HepG2 (cell line): ENCODE results near the gene TOB1. TPM values are rescaled to one million over a fixed set of nuclear protein-coding genes. Genes with fewer than 3 reads are reported as not detected.

Experiments used
- NCOA5 ChIP-seq: sonication (generic); formaldehyde crosslinking; IDR thresholded peaks from 2 replicates; pipeline ENCODE4 v1.4.0; 2020; ENCODE audit warnings: missing genetic modification reagents
- TSC22D2 ChIP-seq: sonication (generic); formaldehyde crosslinking; IDR thresholded peaks from 2 replicates; pipeline ENCODE4 v1.5.1; 2020; ENCODE audit warnings: missing genetic modification reagents, mild to moderate bottlenecking, borderline replicate concordance
- U2AF1 ChIP-seq: fragments of 200-400 bp; formaldehyde crosslinking; optimal IDR thresholded peaks from 2 replicates; pipeline ENCODE3; 2017; ENCODE audit warnings: mild to moderate bottlenecking, low read depth, low read length
- ZBTB20 ChIP-seq: sonication (generic); formaldehyde crosslinking; IDR thresholded peaks from 2 replicates; pipeline ENCODE4 v1.8.1; 2023; ENCODE audit warnings: missing genetic modification reagents, low read depth, mild to moderate bottlenecking, borderline replicate concordance
- ZFYVE20 ChIP-seq: sonication (generic); formaldehyde crosslinking; IDR thresholded peaks from 2 replicates; pipeline ENCODE4 v1.8.0; 2023; ENCODE audit warnings: low read depth, mild to moderate bottlenecking, moderate library complexity, missing genetic modification reagents, borderline replicate concordance
- ZNF292 ChIP-seq: sonication (generic); formaldehyde crosslinking; IDR thresholded peaks from 2 replicates; pipeline ENCODE4 v1.8.1; 2022; ENCODE audit warnings: mild to moderate bottlenecking, low read depth, missing genetic modification reagents, borderline replicate concordance
- ZNF530 ChIP-seq: sonication (generic); formaldehyde crosslinking; IDR thresholded peaks from 2 replicates; pipeline ENCODE4 v1.5.0; 2020; ENCODE audit warnings: low read depth, mild to moderate bottlenecking, missing genetic modification reagents
- ZSCAN25 ChIP-seq: sonication (generic); formaldehyde crosslinking; IDR thresholded peaks from 2 replicates; pipeline ENCODE4 v1.8.0; 2022; ENCODE audit warnings: mild to moderate bottlenecking, missing genetic modification reagents
- polyA plus RNA-seq, 8 experiments: library from polyadenylated mRNA; depleted of rRNA in 3 of 8; stranded (reverse) in 7 of 8; unstranded in 1 of 8; fragments of >200 nt; fragmentation: Illumina TruSeq in 4 of 8; extraction: Trizol in 4 of 8; gene quantifications; 2 replicates each; pipeline versions ENCODE4 v1.2.1 to v1.2.3, GENCODE V29; 2011 to 2016; ENCODE audit warnings: low read depth in 4 of 8, missing spikeins in 1 of 8, mixed read lengths in 1 of 8; ENCODE audit not compliant: insufficient read depth in 1 of 8
- total RNA-seq, 5 experiments: library from RNA; depleted of rRNA; stranded (reverse); fragments of >200 nt; fragmentation: Illumina TruSeq; extraction: Trizol; gene quantifications; 2 replicates each; pipeline ENCODE4 v1.2.3, GENCODE V29; 2016; ENCODE audit warnings: low read depth in 1 of 5
- TF ChIP-seq, protein P1 (sequence below): sonication (generic); formaldehyde crosslinking; IDR thresholded peaks from 2 replicates; pipeline ENCODE4 v1.4.0; 2020; ENCODE audit warnings: mild to moderate bottlenecking, missing genetic modification reagents
- TF ChIP-seq, protein P2 (sequence below): IDR thresholded peaks from 2 replicates; pipeline ENCODE4 v1.6.1; 2016; ENCODE audit warnings: low read depth, control low read depth
- TF ChIP-seq, protein P3 (sequence below): sonication (generic); formaldehyde crosslinking; IDR thresholded peaks from 2 replicates; pipeline ENCODE4 v1.4.0; 2020; ENCODE audit warnings: missing genetic modification reagents
- TF ChIP-seq, protein P4 (sequence below): sonication (generic); formaldehyde crosslinking; IDR thresholded peaks from 2 replicates; pipeline ENCODE4 v1.5.0; 2020; ENCODE audit warnings: missing genetic modification reagents, mild to moderate bottlenecking, borderline replicate concordance
- TF ChIP-seq, protein P5 (sequence below): sonication (generic); formaldehyde crosslinking; IDR thresholded peaks from one replicate; pipeline ENCODE4 v1.5.1; 2020; ENCODE audit warnings: mild to moderate bottlenecking, missing genetic modification reagents; ENCODE audit errors: not compliant biosample characterization

Gene TOB1
- total and polyA plus RNA-seq, 2 of the 13 experiments (the other 11 are each of a cell fraction or from before 2014, with no cell fraction given): 21.9 to 57.7 TPM

DNA sequence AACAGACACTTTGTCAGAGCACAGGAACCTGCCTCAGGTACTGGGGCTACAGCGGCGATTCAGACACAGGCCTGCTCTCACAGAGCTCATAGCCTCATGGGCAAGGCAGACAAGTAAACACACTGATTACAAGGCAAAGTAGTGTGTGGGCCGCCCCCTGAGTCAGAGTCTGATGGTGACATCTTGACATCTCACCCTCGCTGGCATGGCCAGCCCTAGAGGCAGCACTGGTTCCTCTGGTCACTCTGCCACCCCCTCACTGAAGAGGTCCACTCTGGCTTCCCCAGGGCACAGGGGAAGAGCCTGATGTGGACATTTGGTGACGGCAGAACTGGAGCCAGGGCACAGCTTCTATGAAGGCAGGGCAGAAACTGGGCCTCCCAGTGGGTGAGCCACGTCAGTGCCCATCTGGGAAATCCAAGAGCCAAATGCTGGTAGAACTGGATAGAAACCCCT lies 32.9 kb upstream of the TOB1 start (continued):
- TF ChIP-seq, protein P1, sequence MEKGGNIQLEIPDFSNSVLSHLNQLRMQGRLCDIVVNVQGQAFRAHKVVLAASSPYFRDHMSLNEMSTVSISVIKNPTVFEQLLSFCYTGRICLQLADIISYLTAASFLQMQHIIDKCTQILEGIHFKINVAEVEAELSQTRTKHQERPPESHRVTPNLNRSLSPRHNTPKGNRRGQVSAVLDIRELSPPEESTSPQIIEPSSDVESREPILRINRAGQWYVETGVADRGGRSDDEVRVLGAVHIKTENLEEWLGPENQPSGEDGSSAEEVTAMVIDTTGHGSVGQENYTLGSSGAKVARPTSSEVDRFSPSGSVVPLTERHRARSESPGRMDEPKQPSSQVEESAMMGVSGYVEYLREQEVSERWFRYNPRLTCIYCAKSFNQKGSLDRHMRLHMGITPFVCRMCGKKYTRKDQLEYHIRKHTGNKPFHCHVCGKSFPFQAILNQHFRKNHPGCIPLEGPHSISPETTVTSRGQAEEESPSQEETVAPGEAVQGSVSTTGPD (CRISPR knock-in tag): 0 out of 2 replicates have a peak, but pooled peaks have one; percentile 49
- TF ChIP-seq, protein P2, sequence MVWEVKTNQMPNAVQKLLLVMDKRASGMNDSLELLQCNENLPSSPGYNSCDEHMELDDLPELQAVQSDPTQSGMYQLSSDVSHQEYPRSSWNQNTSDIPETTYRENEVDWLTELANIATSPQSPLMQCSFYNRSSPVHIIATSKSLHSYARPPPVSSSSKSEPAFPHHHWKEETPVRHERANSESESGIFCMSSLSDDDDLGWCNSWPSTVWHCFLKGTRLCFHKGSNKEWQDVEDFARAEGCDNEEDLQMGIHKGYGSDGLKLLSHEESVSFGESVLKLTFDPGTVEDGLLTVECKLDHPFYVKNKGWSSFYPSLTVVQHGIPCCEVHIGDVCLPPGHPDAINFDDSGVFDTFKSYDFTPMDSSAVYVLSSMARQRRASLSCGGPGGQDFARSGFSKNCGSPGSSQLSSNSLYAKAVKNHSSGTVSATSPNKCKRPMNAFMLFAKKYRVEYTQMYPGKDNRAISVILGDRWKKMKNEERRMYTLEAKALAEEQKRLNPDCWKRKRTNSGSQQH (CRISPR knock-in tag): no peak
- TF ChIP-seq, protein P3, sequence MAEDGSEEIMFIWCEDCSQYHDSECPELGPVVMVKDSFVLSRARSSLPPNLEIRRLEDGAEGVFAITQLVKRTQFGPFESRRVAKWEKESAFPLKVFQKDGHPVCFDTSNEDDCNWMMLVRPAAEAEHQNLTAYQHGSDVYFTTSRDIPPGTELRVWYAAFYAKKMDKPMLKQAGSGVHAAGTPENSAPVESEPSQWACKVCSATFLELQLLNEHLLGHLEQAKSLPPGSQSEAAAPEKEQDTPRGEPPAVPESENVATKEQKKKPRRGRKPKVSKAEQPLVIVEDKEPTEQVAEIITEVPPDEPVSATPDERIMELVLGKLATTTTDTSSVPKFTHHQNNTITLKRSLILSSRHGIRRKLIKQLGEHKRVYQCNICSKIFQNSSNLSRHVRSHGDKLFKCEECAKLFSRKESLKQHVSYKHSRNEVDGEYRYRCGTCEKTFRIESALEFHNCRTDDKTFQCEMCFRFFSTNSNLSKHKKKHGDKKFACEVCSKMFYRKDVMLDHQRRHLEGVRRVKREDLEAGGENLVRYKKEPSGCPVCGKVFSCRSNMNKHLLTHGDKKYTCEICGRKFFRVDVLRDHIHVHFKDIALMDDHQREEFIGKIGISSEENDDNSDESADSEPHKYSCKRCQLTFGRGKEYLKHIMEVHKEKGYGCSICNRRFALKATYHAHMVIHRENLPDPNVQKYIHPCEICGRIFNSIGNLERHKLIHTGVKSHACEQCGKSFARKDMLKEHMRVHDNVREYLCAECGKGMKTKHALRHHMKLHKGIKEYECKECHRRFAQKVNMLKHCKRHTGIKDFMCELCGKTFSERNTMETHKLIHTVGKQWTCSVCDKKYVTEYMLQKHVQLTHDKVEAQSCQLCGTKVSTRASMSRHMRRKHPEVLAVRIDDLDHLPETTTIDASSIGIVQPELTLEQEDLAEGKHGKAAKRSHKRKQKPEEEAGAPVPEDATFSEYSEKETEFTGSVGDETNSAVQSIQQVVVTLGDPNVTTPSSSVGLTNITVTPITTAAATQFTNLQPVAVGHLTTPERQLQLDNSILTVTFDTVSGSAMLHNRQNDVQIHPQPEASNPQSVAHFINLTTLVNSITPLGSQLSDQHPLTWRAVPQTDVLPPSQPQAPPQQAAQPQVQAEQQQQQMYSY (CRISPR knock-in tag): no peak
- TF ChIP-seq NCOA5 (CRISPR knock-in tag) (no peak), ZFYVE20 (CRISPR knock-in tag) (no peak), TSC22D2 (CRISPR knock-in tag) (peak; percentile 54; the same call in 1 of the 2 replicates), ZSCAN25 (CRISPR knock-in tag) (peak; percentile 65; the same call in 1 of the 2 replicates), ZNF530 (CRISPR knock-in tag) (no peak), ZBTB20 (CRISPR knock-in tag) (no peak), U2AF1 (no peak), ZNF292 (peak; percentile 61; the same call in 1 of the 2 replicates)
- TF ChIP-seq, protein P4, sequence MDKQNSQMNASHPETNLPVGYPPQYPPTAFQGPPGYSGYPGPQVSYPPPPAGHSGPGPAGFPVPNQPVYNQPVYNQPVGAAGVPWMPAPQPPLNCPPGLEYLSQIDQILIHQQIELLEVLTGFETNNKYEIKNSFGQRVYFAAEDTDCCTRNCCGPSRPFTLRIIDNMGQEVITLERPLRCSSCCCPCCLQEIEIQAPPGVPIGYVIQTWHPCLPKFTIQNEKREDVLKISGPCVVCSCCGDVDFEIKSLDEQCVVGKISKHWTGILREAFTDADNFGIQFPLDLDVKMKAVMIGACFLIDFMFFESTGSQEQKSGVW: no peak
- TF ChIP-seq, protein P5, sequence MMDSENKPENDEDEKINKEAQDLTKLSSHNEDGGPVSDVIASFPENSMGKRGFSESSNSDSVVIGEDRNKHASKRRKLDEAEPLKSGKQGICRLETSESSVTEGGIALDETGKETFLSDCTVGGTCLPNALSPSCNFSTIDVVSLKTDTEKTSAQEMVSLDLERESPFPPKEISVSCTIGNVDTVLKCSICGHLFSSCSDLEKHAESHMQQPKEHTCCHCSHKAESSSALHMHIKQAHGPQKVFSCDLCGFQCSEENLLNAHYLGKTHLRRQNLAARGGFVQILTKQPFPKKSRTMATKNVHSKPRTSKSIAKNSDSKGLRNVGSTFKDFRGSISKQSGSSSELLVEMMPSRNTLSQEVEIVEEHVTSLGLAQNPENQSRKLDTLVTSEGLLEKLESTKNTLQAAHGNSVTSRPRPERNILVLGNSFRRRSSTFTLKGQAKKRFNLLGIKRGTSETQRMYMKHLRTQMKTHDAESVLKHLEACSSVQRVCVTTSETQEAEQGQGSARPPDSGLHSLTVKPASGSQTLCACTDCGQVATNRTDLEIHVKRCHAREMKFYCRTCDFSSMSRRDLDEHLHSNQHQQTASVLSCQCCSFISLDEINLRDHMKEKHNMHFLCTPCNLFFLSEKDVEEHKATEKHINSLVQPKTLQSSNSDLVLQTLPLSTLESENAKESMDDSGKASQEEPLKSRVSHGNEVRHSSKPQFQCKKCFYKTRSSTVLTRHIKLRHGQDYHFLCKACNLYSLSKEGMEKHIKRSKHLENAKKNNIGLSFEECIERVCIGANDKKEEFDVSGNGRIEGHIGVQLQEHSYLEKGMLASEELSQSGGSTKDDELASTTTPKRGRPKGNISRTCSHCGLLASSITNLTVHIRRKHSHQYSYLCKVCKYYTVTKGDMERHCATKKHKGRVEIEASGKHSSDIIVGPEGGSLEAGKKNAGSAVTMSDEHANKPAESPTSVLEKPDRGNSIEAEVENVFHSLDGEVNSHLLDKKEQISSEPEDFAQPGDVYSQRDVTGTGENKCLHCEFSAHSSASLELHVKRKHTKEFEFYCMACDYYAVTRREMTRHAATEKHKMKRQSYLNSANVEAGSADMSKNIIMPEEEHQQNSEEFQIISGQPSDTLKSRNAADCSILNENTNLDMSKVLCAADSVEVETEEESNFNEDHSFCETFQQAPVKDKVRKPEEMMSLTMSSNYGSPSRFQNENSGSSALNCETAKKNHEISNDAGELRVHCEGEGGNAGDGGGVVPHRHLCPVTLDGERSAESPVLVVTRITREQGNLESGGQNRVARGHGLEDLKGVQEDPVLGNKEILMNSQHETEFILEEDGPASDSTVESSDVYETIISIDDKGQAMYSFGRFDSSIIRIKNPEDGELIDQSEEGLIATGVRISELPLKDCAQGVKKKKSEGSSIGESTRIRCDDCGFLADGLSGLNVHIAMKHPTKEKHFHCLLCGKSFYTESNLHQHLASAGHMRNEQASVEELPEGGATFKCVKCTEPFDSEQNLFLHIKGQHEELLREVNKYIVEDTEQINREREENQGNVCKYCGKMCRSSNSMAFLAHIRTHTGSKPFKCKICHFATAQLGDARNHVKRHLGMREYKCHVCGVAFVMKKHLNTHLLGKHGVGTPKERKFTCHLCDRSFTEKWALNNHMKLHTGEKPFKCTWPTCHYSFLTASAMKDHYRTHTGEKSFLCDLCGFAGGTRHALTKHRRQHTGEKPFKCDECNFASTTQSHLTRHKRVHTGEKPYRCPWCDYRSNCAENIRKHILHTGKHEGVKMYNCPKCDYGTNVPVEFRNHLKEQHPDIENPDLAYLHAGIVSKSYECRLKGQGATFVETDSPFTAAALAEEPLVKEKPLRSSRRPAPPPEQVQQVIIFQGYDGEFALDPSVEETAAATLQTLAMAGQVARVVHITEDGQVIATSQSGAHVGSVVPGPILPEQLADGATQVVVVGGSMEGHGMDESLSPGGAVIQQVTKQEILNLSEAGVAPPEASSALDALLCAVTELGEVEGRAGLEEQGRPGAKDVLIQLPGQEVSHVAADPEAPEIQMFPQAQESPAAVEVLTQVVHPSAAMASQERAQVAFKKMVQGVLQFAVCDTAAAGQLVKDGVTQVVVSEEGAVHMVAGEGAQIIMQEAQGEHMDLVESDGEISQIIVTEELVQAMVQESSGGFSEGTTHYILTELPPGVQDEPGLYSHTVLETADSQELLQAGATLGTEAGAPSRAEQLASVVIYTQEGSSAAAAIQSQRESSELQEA: no peak
